SKM-1 treated with dmso at 0.1 percent for 144 hours (cell line): ENCODE measurements around the gene RABGGTA.

Experiments
- DNase-seq: peaks from one replicate; lab custom pipeline; 2025; ENCODE audit not compliant: unreplicated experiment; lab: John Stamatoyannopoulos, UW

Gene RABGGTA

GRCh38 chr14:24304019-24304387 lies 32.6 kb upstream of the RABGGTA start:
- no peak for DNase-seq

GRCh38 chr14:24300326-24300980 lies 29.1 kb upstream of the RABGGTA start:
- no peak for DNase-seq

DNA sequence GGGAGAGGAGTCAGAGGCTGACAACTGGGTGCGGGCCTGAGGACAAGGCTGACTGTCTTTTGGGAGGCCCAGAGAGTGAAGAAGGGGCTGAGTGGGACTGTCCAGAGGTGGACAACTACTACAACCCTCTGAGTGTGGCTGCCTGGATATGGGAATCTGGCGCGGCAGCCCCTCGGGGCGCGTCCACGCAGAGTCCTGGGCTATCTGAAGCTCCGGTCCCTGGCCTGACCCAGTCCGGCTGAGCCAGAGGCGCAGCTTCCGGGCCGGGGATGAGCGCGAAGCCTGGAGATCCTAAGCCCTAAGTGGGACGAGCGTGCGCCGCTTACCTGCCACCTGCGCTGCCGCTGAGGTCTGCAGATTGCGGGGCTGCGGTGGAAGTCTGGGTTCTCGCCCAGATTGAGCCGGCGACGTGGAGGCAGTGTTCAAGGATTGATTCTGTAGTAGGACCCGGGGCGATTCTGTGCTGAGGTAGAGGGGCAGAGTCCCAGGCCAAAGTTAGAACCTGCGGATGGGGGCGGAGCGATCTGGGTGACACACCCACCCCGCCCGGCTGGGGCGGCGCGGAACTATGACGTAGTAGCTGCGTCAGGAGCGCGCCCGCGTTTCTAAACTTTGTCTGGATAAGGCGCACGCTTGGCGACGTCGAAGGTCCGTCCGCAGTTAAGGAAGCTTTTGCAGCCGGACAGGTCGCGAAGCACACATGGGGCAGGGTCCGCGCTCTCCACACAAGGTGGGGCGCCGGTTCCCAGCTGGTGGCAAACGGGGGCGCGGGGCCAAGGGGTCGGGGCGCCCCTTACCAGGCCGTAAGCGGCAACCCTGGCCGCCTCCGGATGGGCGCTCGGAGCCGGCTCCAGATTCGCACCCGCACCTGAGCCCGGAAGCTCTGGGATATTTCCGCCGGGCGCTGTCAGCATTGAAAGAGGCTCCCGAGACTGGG lies 28.1 kb upstream of the RABGGTA start, which contains the start of the genes DHRS1 and NOP9:
TSS of gene DHRS1 (minus strand) at position 526 of the 937 bp plus-strand sequence. CDS start 674 bp downstream, outside the sequence.
TSS of gene NOP9 (plus strand) at position 596 of the 937 bp plus-strand sequence. CDS start at position 701, 105 bp downstream.
- peak; percentile 45 for DNase-seq

DNA sequence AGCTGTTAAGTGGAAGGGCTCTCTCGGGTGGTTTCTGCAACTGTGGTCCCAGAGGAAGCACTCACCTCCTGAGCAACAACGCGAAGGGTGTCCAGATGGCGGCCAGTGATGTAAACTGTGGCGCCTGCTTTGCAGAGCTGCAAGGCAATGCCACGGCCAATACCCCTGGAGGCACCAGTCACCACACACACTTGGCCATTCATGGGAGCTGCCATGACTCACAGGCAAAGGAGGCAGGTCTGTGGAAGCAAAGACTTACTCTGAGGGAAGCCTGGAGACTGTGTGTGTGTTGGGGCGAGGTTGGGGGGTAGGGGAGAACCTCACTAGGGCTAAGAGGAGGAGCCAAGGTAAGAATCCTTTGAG lies 27.5 kb upstream of the RABGGTA start:
- DNase-seq = no peak

DNA sequence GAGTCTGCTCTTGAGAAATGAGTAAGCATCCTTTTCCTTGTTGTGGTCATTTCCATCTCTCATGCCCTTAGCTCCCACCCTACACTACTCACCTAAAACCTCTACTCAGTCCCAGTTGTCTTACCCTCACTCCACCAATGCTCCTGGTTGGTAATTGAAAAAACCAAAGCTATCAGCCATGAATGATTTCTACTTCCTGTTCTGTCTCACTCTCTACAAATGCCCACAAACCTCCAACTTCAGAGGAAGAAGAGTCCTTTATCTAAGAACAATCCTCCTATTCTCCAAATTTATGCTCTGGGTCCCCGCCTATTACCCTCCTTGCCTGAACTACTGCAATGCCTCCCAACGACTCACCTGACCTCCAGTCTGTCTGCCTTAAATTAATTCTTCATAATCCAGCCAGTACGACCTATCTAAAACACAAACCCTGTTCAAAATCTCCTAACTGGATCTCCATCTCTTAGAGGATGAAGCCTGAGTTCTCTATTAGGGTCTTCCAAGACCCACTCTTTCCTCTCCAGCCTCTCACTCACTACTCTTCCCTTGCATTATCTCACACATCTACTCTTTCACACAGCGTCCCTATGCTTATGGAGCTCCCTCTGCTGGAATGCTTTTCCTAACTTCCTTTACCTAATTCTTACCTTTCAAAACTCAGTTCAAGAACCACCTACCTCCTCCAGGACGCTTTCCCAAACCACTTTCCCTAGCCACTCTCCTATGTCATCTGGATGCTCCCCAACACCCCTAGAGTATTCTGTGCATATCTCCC lies 26.0 kb upstream of the RABGGTA start:
- DNase-seq = no peak

- DNase-seq = peak; percentile 25
Measured at GRCh38 chr14:24296341-24297157, 25.2 kb upstream of the RABGGTA start.

GRCh38 chr14:24293525-24293924 lies 22.1 kb upstream of the RABGGTA start:
- no peak for DNase-seq

DNA sequence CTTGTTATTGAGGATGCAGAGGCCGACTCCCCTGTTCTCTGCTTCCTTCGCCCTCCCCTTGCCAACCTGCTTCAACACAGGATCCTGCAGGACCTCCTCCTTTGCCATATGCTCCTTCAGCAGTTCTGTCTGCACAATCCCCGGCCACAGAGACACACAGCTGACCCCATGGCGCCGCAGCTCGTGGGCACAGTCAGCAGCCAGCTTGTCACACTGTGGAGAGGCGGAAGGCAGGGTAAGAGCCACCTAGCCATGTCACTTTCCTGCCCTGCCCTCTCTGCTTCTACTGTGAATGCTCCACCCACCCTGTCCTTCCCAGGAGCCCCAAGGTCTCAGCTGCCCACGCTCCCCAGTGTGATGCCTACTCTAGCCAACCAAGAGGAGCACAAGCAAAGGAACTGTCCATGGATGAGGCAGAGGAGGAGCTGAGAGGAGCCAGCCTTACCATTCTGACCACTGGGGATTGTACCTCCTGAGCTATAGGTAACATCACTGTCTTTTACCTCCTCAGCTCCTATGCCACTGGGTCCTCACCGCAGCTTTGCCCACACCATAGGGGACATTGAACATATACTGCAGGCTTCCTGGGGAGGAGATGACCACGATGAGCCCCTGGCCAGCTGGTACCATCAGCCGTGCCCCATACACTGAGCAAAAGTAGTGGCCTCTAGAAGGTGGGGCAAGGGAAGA lies 20.9 kb upstream of the RABGGTA start:
- DNase-seq = no peak

DNA sequence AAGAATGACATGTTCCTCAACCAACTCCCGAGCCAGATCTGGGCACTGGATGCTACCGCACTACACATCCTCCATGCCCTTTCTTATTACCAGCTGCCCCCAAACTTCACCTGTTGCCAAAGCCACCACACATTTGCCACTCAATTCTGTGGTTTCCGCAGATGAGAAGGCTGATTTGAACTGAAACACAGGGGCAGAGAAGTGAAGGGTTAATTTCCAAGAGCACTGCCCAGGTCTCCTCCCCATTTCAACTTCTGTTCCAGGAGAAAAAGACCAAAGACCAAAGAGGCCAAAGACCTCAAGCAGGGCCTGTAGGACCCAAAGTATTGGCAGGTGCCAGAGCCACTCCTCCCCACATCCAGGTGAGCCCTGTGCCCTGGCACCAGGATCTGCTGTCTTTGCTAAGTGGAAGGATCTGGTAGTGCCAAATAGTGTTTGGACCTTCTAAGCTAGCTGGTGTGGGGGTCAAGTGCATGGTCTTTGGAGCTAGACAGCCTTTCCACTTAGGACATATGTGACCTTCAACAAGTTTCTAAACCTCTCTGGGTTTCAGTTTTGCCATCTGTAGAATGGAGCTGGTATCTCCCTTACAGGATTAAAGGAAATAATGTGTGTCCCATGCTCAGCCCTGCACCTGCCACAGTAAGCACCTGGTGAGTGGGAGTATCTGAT lies 20.2 kb upstream of the RABGGTA start:
- DNase-seq = no peak

DNA sequence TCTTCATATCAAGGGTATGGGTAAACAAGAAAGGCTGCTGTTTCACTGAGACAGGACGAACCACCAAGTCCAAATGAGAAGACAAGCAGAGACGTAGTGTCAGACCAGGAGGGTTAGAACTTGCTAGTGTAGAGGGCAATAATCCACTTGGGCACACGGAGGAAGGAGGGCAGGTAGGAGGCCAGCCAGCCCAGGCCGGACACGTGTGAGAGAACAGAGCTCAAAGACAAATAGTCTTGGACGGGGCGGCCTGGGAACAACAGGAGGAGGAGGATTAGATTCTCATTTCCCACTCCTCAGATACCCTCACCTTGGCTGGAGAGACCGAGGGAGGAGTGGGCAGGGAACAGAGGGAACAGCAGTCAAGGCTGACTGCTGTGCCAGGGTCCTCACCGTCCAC lies 19.3 kb upstream of the RABGGTA start:
- DNase-seq = no peak

GRCh38 chr14:24289649-24290280 lies 18.4 kb upstream of the RABGGTA start:
- DNase-seq = no peak

DNA sequence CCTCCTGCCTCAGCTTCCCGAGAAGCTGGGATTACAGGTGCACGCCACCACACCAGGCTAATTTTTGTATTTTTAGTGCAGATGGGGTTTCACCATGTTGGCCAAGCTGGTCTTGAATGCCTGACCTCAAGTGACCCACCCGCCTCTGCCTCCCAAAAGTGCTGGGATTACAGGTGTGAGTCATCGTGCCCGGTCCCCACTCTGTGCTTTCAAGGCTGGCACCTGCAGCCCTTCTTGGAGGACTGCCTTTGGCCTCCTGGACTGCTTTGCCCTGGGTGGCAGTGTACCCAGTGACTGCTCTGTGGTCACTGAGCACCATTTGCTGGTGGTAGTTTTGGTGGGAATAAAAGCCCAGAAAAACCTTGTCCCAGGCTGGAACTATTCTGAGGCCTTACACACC lies 15.6 kb upstream of the RABGGTA start:
- no peak for DNase-seq

GRCh38 chr14:24285351-24285750 lies 14.0 kb upstream of the RABGGTA start:
- no peak for DNase-seq

DNA sequence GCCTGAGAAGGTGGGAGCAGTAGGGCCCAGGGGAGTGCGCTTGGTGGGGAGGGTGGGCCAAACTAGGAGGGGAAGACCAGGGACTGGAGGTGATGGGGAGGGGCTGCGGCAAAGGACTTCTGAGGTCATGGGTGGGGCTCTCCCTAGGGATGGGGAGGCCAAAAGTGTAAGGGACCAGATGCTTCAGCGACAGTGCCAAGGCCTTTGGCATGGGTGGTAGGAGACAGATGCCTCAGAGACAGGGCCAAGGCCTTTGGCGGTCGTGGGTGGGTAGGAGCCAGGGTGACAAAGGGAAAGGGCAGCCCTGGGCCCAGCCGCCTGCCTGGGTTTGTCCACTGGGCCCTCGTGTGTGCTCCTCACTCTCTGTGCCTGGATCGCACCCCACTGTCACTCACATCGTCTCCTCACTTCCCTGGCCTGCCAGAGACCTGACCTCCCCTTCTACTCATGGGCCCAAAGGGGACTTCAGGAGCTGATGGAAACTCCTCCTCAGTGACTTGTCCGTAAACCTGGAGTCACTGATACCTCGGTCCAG lies 13.2 kb upstream of the RABGGTA start:
- no peak for DNase-seq

GRCh38 chr14:24283796-24284460 lies 12.5 kb upstream of the RABGGTA start:
- no peak for DNase-seq

- no peak for DNase-seq
Measured at GRCh38 chr14:24282736-24283135, 11.3 kb upstream of the RABGGTA start.

DNA sequence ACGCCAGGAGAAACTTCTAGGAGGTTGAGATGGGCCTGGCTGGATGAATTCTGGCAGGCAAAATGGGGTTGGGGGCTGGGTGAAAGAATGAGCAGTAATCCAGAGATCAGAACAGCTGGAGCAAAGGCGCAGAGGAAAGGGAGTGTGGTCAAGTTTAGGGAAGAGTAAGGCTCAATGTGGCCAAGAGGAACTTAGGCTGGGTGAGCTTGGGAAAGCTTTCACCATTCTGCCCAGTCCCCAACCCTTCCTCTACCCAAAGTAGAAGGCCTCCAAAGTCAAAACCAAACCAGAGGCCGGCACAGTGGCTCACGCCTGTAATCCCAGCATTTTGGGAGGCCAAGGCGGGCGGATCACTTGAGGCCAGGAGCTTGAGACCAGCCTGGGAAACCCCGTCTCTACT lies 10.2 kb upstream of the RABGGTA start:
- DNase-seq = no peak

DNA sequence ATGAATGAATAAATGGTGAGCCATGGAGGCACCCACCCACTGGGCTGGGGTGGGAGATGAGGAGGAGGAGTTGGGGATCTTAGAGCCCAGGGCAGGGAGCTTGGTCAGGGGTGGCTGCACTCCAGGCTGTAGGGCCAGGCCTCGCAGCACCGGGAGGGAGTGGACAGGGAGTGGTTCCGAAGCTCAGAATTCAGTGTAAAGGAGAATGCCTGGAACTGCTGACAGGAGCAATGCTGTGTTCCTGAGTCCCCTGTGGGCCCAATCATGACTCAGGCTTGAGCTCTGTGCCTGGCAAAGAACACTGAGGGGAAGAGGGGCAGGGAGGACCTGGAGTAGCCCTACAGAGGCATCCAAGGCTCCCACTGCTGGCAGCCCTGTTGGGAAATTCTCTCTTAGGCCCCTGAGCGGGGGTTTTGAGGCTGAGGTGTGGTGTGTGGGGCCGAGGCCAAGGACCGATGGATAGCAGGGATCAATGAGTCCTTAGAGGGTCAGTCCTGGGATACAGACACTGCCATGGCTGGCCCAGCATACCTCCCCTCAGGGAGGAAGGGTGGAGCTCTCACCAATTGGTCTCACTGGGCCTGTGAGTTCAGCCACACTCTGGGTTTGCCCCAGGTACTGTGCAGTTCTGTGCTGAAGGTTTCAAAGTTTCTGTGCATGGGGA lies 9.5 kb upstream of the RABGGTA start:
- DNase-seq = no peak
